Measurements from ENCODE around the gene ZNF592.
"Not testable (repeated sequence)": the region's sequence is repeated elsewhere in the genome, so short reads cannot be mapped to it uniquely, and the experiment has no call there.

Gene ZNF592

GRCh38 chr15:84840741-84841429 lies 92.5 kb downstream of the ZNF592 start:
- intact Hi-C loops (cut with micrococcal nuclease) = no loop called here
- no peaks in the 10 kb centered on the region for H3K27me3 Mint-ChIP-seq
- H3K27ac Mint-ChIP-seq = no peak overlapping the region
- peaks cover 7% of the 10 kb centered on the region for H3K4me1 Mint-ChIP-seq (ENCODE audit: low read depth)
- no peaks in the 10 kb centered on the region for H3K36me3 Mint-ChIP-seq (ENCODE audit: low read depth)
- peaks cover under 1% of the 10 kb centered on the region for H3K9me3 Mint-ChIP-seq
- no peak overlapping the region for H3K4me3 Mint-ChIP-seq

- peaks cover 7% of the 10 kb centered on the region for H3K36me3 Mint-ChIP-seq (ENCODE audit: low read depth)
- no peaks in the 10 kb centered on the region for H3K27me3 Mint-ChIP-seq
- no peaks in the 10 kb centered on the region for H3K4me1 Mint-ChIP-seq (ENCODE audit: low read depth)
- H3K4me3 Mint-ChIP-seq = no peak overlapping the region
- peaks cover 18% of the 10 kb centered on the region for H3K9me3 Mint-ChIP-seq
- intact Hi-C loops (cut with micrococcal nuclease) = no loop called here
- H3K27ac Mint-ChIP-seq = no peak overlapping the region
These were observed 94.4 kb downstream of the ZNF592 start for GRCh38 chr15:84842781-84843180.

- Mint-ChIP-seq H3K9me3 (peaks cover 18% of the 10 kb centered on the region), H3K4me3 (no peak overlapping the region), H3K27me3 (no peaks in the 10 kb centered on the region), H3K4me1 (ENCODE audit: low read depth) (no peaks in the 10 kb centered on the region), H3K27ac (no peak overlapping the region), H3K36me3 (ENCODE audit: low read depth) (peaks cover 7% of the 10 kb centered on the region)
- intact Hi-C loops (cut with micrococcal nuclease) = no loop called here
These were observed 96.6 kb downstream of the ZNF592 start for GRCh38 chr15:84844964-84845363.

GRCh38 chr15:84845631-84846030 lies 97.2 kb downstream of the ZNF592 start:
- H3K4me3 Mint-ChIP-seq; intact Hi-C loops (cut with micrococcal nuclease); H3K4me1 Mint-ChIP-seq (ENCODE audit: low read depth); H3K36me3 Mint-ChIP-seq (ENCODE audit: low read depth); H3K27me3 Mint-ChIP-seq; H3K27ac Mint-ChIP-seq: not testable (repeated sequence)
- peaks cover 18% of the 10 kb centered on the region for H3K9me3 Mint-ChIP-seq

GRCh38 chr15:84846269-84846668 lies 97.9 kb downstream of the ZNF592 start:
- intact Hi-C loops (cut with micrococcal nuclease) = no loop called here
- Mint-ChIP-seq H3K4me1 (ENCODE audit: low read depth) (no peaks in the 10 kb centered on the region), H3K27ac (no peak overlapping the region), H3K9me3 (peaks cover 18% of the 10 kb centered on the region), H3K36me3 (ENCODE audit: low read depth) (peaks cover 7% of the 10 kb centered on the region), H3K4me3 (no peak overlapping the region), H3K27me3 (no peaks in the 10 kb centered on the region)

DNA sequence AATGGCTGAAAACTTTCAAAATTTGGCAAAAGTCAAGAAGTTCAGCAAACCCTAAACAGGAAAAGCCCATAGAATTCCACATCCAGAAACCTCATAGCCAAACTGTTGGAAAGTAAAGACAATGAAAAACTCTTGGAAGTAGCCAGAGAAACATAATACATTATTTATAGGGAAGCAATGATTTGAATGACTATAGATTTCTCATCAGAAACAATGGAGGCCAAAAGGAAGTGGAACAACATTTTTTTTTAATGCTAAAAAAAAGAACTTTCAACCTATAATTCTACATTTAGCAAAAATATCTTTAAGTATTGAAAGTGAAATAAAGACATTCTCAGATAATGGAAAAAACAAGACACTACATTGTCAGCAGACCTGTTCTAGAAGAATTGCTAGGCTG lies 99.0 kb downstream of the ZNF592 start:
- intact Hi-C loops (cut with micrococcal nuclease) = no loop called here
- Mint-ChIP-seq H3K4me1 (ENCODE audit: low read depth) (no peaks in the 10 kb centered on the region), H3K9me3 (peaks cover 18% of the 10 kb centered on the region), H3K27ac (no peak overlapping the region), H3K27me3 (no peaks in the 10 kb centered on the region), H3K36me3 (ENCODE audit: low read depth) (peaks cover 7% of the 10 kb centered on the region), H3K4me3 (no peak overlapping the region)

- Mint-ChIP-seq H3K4me3 (no peak overlapping the region), H3K27me3 (no peaks in the 10 kb centered on the region), H3K27ac (no peak overlapping the region), H3K4me1 (ENCODE audit: low read depth) (no peaks in the 10 kb centered on the region), H3K9me3 (peaks cover 4% of the 10 kb centered on the region), H3K36me3 (ENCODE audit: low read depth) (peaks cover 2% of the 10 kb centered on the region)
- intact Hi-C loops (cut with micrococcal nuclease) = no loop called here
These were observed 103.8 kb downstream of the ZNF592 start for GRCh38 chr15:84852212-84852611.

DNA sequence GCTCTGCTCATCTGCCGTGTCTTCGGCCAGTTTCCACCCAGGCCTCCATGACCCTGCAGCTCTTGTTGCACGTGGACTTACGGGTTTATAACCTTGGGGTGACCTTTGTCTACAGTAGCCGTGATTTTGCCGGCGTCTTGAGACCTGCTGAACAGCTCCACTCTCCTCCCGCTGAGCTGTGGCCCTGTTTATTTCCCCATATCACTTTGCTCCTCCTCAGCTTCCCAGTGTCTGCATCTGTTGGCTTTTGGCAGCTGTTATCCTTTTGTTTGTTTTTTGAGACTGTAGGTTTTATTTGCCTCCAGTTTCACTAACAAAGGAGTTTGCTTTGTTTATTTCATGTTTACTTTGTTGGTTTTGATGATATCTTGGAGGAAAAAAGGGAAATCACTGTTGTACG lies 106.7 kb downstream of the ZNF592 start:
- Mint-ChIP-seq H3K27ac (no peak overlapping the region), H3K9me3 (no peaks in the 10 kb centered on the region), H3K36me3 (ENCODE audit: low read depth) (no peaks in the 10 kb centered on the region), H3K27me3 (no peaks in the 10 kb centered on the region), H3K4me1 (ENCODE audit: low read depth) (no peaks in the 10 kb centered on the region), H3K4me3 (no peak overlapping the region)
- intact Hi-C loops (cut with micrococcal nuclease) = no loop called here

DNA sequence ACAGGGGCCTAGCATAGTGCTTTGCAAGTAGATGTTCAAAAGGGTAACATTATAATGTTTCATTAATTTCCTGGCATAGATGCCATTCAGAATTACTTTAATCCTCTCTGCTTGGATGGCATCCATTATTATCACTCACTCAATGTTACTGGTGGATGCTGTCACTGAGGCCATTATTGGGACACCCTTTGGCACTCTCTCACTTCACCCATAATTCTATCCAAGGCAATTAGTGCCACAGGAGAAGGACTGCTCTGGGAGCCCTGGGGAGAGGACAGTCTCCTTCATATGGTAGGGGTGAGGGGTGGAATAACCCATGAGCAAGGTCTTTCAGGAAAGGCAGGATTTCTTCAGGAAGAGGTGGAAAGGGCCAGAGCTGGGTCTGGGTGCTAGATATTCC lies 107.4 kb downstream of the ZNF592 start:
- no peaks in the 10 kb centered on the region for H3K4me1 Mint-ChIP-seq (ENCODE audit: low read depth)
- H3K27ac Mint-ChIP-seq = no peak overlapping the region
- no peak overlapping the region for H3K4me3 Mint-ChIP-seq
- H3K36me3 Mint-ChIP-seq (ENCODE audit: low read depth) = no peaks in the 10 kb centered on the region
- no peaks in the 10 kb centered on the region for H3K9me3 Mint-ChIP-seq
- intact Hi-C loops (cut with micrococcal nuclease) = no loop called here
- no peaks in the 10 kb centered on the region for H3K27me3 Mint-ChIP-seq

All from dendritic cell treated with granulocyte-macrophage colony-stimulating factor and Interleukin-4, amounts not matched to agents 40 ng/mL and 50 ng/mL, for 4 days (primary cell).